Stimulated activated naive CD8-positive, alpha-beta T cell treated with anti-CD3 and anti-CD28 coated beads, Interleukin-15, Interleukin-2, amounts not matched to agents 100 U/mL and 50 U/mL, for 24 hours (primary cell): ENCODE results near the gene SORCS2.

ENCODE experiments used
- ATAC-seq: fragments of 150-1000 bp; cut with Tn5 transposase; one replicate; pipeline ENCODE4 v1.10.0; 2021
- DNase-seq: peaks from one replicate; pipeline ENCODE4 v3.0.0; 2021

The SORCS2 gene

DNA sequence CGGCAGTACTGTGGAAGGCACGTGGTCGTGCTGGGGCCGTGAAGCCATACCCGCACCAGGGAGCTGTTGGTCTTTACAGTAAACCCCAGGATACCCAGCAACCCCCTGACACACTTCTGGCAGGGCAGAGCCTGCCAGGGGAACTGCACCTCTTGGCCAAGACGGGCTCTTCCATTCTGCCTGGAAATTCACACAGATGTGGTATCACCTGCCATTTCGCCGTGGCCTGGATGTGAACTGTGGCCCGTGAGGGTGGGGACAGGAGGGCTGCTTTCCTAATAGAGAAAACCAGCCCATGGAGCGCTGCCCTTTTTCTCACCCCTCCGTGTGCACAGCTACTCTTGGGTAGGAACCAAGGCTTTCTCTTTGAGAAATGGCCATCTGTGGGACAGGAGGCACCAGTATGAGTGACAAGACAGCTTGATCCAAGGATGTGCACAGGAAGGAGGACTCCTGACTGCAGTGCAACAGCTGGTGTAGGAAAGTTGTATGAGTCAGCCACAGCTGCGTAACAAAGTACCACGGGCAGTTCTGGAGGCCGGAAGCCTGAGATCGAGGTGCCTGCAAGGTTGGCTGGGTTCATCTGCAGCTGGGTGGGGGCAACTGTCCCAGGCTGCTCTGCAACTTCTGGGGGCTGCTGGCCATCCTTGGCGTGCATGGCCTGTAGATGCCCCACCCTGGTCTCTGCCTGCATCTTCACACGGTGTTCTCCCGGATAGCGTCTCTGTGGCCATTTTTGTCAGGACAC, 146.7 kb downstream of the SORCS2 start:
- ATAC-seq, result no peak
- no peak for DNase-seq

DNA sequence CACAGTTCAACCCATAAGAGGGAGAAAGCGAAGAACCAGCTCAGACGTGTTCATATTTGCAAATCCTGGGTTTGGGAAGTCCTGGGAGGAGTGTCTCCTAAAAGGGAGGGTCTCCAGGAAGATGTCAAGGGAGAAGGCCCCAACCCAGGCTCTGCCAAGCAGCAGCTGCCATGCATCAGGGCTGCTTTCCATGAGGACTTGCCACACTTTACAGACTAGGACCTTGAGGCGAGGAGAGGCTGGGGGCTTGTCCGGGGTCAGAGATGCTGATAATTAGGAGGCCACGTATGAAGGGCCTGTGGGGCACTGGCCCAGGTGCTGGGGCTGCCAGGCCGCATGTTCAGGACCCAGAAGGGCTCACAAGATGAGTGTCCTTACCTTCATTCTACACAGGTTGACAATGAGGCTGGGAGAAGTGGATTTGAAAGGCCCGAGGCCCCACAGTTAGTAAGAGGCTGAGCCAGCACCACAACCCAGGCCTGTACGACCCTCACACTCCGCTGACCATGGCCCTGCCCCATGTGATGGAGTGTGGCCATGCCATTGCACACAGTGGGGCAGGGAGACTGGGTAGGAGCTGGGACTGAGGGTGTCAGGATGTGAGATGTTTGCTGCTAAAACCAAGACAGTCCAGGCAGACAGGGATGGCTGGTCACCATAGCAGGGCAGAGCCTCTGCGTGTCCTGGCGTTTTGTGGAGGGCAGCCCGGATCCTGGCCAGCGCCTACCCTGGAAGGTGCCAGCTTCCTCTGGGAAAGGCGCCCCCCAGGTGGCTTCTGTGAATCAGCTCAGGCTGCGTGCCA, 147.6 kb downstream of the SORCS2 start:
- ATAC-seq, result no peak
- no peak for DNase-seq

DNA sequence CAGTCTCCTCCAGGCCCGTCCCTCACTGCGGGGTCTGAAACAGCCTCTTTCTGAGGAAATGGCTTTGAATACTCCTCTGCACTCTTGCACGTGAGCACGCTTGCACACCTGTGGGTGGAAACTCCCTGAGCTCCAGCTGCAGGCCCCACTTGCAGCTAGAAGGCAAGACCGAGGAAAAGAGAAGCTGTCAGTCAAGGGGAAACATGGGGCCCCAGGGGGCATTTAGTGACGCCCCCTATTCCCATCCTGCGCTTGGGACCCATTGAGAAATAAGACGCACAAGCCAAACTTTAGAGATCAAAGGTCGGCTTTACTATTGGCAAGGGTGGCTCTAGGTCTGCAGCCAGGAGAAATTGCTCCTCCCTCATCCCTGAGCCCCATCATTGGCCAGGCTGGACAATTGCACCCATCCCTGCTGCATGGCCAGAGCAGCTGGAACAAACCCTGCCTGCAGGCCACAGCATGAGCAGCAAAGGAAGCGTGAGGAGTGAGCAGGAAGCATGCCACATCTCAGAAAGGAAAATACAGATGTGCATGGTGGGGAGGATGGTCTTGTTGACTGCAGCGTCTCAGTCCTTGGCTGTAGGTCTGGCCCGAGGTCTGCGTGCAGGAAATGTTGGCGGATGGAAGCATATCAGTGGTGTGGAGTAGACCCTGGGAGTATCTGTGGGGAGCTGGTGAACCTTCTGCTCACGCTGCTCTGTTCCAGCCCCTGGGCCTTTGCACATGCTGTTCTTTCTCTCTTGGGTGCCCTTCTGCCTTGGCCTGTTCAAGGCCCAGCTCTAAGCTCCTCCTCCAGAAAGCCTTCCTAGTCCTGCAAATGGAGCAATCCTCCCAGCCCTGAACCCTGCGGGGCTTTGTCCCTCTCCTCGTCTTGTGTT, 148.5 kb downstream of the SORCS2 start:
- DNase-seq (no peak), ATAC-seq (no peak)

DNA sequence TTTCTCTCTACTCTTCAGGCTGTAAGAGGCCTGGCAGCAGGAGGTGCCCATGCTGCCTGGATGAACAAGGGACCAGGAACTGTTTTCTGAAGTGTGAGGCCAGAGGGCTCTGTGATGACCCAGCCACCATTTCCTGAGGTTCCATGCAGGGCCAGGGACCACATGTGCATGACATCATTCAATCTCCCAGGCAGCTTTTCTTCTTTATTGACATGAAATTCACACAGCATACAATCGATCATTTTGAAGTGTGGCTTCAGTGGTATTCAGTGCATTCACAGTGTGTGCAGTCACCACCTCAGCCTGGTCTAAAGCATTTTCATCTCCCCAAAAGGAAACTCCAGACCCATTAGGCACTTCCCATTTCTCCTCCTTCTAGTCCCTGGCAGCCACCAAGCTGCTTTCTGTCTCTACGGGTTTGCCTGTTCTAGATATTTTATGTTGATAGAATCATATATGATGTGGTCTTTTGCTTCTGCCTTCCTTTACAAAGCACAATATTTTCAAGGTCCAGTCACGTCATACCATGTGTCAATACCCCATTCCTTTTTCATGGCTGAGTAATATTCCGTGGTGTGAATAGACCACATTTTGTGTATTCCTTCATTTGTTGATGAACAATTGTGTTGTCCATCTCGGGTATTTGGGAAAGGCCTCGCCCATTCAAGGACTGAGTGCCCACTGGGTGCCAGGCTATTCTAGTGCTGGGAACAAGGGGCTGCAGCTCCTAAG, 149.3 kb downstream of the SORCS2 start:
- ATAC-seq (no peak), DNase-seq (no peak)

DNA sequence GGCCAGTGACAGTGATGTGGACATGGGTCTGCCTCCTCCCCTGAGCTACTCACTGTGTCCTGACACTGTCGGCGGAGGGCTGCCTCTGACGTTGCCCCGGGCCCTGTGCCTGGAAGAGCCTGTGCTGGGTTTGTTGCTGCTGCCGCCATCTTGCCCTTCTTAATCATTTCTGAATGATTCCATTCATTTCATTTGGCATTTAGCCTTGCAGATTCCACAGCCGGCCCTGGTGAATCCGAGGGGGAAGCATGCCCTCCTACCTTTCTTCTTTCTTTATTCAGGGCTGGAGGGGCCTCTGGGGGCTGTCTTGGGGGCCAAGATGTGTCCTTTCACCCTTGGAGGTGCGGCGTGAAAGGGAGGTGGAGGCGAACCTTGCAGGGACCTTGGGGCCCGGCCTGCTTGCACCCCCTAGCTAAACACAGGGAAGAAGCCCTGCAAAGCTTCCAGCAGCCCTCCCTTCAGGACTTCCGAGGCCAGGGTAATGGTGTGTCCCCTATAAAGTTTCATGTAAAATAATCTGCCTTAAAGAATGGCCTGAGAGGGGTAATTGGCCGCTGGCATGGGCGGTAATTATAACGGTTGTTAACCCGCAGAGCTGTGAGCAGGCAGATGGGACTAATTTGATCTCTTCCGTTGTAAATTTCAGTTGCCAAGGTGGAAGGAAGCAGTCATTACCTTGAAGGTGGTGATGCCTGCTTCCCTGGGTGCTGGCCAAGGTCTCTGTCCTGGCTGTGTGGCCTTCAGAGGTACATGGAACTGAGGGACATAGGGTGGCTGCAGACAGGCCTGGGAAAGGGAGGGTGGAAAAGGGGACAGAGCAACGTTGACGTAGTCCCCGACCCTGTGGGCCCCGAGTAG, 150.1 kb downstream of the SORCS2 start:
- ATAC-seq, result no peak

DNA sequence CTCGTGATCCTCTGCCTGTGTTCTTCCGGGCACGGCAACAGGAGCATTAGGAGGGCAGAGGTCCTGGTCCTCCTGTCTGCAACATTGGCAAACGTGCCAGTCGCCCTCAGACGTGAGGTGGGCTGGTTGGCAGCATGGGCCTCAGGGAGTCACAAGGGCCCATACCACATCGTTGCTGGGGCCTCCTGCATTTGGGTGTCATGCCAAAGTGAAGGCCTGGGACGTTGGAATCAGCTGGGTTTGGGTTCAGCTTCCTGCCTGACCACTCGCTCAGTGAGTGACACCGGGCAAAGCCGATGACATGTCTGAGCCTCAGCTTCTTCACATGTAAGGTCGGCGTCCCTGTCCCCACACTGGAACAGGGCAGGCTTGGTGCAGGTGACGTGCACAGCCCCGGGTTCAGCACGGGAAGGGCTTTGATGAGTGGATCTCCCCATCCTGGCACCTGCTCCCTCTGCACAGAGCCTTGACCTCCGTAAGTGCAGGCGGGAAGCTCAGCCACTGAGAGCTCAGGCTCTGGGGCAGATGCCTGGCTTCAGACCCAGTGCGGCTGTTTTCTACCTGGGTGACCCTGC, 150.8 kb downstream of the SORCS2 start:
- no peak for DNase-seq
- no peak for ATAC-seq

More for the DNA sequence above, 150.1 kb downstream of the SORCS2 start:
- DNase-seq, result no peak

DNA sequence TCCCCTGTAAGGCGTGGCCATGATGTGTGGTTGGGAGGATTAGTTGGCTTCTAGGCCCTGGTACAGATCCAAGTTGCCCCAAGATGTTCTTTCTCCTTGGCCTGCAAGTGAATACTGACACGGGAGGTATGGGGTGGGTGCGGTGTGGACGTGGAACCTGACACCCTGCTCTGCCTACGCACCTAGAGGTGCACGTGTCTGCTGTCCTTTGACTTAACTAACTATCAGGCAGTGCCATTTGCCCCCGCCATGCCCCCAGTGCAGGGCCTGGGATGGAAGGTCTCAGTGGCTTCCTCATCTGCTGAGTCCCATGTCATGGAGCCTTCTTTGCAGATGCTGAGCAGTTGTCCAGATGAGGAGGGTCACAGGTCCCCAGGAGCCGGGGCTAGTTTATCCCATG, 151.6 kb downstream of the SORCS2 start:
- DNase-seq (no peak), ATAC-seq (no peak)

DNA sequence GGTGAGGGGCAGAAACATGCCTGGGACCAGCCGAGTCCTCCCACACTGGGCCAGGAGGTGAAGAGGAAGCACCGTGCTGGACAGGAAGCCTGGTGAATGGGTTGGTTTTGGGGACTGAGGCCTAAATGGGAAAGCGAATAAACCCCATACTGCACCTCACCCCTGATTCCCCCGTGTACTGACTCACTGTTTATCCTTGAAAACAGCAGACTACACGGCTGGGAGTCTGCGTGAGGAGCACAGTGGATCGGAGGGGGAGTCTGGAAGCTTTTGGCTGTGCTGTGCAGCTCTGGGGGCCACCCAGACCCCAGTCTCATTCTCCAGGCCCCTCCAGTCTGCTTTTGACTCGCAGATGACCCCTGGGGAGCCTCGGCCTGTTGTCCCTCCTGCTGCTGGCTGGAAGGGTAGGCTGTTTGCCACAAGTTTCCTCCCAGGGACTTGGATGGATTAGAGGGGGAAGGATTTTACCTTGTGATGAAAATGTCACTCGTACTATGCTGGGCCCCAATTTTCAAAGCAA, 152.4 kb downstream of the SORCS2 start:
- DNase-seq, result no peak
- ATAC-seq, result no peak

DNA sequence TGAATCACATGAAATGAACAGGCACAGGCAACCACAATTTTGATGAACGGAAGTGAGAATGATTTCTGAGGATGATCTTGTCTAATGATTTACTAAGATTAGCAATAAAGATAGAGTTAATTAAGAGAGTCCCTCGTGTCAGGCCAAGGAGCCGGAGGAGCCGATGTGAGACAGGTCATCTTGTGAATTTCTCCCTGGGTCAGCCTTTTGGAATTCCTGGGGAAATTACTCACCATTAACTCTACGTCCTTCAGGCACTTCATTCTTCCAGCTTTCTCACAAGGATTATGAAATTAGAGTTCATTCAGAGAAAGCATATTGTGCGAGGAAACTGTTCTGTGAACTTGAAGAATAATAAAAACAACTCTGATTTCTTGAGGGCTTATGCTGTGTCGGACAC, 155.6 kb downstream of the SORCS2 start:
- no peak for ATAC-seq
- no peak for DNase-seq

DNA sequence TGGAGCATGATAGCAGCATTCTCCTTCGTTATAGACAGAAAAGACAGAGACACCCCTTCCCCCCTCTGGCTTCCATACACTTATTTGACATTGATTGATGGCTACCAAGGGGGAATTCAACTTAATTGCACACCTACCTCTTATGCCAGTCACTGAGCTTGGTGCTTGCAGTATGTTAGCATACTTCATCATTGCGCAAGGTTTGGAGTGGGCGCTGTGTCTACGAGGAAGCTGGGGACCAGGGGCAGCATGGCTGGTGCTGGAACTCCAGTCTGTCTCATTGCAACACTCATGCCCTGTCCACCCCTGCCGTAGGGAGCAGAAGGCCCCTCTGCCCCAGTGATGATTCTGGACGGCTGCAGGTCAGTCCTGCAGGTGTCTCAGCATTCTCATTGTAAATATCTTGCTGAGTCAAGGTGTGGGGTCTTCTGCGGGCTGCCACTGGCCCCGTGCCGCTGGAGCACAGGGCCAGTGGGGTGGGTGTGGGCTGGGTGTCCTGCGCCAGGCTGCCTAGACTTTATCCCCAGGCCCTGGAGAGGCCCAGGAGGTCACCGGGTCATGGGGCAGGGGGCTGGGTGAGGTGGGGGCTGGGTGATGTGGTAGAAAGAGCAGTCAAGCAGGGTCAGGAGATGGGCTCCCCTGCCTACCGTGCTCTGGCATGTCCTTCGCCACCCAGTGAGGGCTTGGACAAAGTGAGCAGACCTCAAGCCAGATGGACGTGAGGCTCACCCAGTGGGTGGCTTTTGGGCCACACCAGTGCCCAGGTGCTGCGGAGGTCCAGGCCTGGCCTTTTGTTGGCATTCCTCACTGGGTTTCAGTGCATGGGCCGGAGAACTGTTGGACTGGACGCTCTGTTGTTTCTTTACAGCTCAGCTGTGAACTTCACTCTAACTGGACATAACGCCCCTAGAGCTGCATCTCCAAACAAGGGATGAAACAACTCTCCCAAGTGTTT, 156.9 kb downstream of the SORCS2 start:
- DNase-seq (no peak), ATAC-seq (no peak)

DNA sequence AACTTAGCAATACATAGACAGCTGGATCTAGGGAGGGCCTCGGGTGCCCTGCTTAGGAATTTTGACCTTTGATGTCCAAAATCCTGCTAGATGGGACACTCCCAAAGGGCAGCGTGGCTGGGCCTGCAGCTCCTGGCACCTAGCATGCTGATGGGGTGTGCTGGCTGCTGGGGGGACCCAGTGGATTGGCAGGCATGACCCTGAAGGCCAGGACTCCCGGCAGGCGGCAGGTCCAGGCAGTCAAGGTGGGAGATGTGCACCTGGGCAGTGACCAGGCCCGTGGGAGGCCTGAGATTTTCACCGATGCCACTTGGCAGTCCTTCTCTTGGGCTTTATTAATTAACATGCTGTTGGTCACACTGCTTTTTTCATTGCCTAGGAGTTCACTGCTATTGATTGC, 158.1 kb downstream of the SORCS2 start:
- DNase-seq (no peak), ATAC-seq (no peak)

DNA sequence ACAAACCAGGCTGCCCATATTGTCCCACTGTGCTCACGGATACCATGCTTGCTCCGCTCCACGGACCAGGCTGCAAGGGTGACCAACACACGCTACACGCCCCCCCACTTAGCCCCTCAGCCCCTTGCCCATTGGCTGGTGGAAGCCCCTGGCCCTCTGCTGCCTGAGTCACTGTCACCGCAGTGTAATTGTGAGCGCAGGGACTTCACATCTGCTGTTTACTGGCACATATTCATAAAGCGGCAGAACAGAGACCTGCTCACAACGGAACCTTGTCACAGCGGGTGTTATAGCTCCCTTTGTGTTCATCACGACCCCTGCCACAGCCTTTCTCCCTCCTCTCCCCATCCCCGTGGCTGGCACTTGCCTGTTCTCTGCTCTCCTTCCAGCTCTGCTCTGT, 158.7 kb downstream of the SORCS2 start:
- DNase-seq (no peak), ATAC-seq (no peak)

DNA sequence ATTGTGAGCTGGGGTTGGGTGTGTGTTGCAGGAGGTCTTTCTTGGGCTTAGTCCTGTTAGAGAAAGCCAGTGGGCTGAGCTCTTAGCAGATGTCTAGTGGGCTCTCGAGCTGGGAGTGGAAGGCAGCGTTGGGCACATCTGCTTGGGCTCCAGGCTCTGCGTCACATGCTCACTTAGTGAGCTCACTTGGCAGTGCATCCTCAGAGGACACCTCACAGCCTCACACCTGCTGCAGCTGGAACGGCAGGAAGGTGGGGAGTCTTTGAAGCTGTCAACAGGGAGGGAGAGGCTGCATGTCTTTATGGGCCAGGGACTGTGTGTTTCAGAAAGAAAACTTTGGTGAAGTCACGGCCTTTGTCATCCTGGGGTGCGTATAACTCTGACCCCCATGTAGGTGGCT, 160.1 kb downstream of the SORCS2 start:
- no peak for ATAC-seq
- DNase-seq, result no peak

DNA sequence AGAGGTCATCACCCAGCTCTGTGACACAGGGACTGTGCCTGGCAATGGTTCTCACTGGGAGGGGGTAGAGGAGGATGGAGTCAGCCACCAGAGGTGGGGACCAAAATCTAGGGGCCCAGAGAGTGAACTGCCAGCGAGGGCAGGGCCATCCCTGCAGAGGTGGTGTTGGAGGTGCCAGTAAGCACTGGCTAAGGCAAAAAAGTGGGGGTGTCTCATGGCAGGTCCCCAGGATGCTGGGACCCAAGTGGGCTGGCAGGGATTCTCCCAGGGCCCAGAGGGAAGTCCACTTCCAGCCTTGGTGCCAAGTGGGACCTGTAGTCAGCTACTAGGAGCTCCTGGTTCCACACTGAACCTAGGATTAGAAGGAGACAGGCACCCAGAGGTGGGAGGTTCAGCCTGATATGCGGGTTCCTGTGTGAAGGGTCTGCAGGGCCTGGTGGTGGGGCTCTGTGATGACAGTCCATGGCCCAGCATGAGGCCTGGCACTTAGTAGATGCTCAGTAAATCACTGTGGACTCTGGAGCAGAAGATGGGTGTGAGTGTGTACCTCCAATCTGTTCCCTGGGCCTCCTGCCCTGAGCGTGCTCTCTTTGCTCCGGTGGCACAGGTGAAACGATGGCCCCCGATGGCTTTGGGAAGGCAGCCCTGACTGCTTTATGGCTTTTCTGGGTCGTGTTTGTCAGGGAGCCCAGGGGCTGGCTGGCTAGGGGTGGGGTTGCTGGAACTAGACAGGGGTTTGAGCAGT, 160.9 kb downstream of the SORCS2 start:
- DNase-seq (no peak), ATAC-seq (no peak)

DNA sequence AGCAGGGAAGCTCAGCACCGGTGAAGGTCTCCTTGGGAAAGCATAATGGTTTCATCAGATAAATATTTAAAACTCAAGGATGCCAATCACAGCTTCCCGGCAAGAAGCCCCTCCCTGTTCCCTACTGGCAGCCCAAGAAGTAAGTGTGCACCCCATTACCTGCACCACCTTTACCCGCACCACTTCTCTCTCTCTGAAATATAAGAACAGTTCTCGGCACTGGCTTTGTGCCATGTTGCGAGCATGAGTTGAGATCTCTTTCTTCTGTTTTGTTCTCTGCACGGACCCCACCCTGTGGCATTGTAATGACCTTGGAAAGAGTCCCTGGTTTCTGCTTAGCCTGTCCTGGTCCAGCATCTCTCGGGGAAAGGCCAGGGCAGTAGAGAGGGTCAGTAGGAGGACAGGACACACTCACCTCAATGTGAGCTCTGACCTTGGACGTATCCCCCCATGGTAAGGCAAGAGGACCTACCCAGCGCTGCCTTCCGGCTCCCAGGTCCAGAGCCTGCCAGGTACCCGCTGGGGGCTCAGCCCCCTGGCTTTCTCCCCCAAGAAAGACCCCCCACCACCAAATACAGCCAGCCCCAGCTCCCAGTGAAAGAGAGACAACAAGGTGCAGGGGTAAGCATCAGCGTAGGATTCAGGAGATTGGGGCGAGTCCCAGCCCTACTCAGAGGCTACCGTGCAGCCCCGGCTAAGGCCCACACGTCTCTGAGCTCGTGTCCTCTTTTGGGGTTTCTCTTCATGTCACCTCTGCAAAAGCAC, 161.7 kb downstream of the SORCS2 start:
- DNase-seq (no peak), ATAC-seq (no peak)

DNA sequence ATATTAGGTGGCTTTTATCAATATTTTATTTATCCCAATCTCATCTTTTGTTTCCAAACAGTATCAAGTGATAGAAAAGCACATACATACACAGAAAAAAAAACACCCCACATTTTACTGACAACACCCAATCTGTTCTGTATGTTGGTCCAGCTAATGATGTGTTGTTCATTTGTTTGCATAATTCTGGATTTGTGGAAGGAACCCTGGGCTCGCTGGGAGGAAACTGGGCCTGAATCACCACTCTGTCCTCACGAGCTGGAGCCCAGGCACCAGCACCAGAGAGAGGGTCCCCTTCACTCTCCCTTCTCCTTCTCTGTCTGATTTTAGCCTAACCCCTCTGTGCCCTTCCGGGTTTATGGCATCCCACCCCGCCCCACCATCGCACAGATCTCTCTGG, 162.6 kb downstream of the SORCS2 start:
- DNase-seq, result no peak
- ATAC-seq, result no peak

DNA sequence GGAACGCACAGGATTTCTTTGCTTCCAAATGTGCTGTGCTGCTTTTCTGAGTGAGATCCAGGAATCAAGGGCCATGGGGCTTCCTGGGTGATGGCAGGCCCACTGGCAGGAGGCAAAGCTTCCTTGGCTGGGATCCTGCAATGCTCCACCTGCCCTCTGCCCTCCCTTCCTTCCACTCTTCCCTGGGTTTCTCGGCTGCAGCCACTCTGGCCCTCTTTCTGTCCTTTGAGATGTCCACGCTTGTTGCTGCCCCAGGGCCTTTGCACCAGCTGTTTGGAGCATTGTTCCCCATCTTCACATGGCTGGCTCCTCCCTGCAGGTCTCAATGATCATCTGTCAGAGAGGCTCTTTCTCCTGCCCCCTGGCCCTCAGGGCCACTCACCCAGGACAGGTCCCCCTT, 163.5 kb downstream of the SORCS2 start:
- DNase-seq (no peak), ATAC-seq (no peak)
